SK-N-SH treated with all-trans-retinoic acid at 6 μM for 48 hours (cell line): ENCODE data around the gene MAML2.

Experiments
- BACH2 ChIP-seq: fragments of 250-450 bp; sonication (Bioruptor Pico); IDR thresholded peaks from 2 replicates; pipeline ENCODE4 v1.9.0; 2021; ENCODE audit warnings: mild to moderate bottlenecking, borderline replicate concordance
- GLIS3 ChIP-seq: fragments of 250-450 bp; sonication (Bioruptor Pico); IDR thresholded peaks from 2 replicates; pipeline ENCODE4 v1.5.0; 2020; ENCODE audit warnings: mild to moderate bottlenecking, moderate library complexity
- ISL1 ChIP-seq: fragments of 250-450 bp; sonication (Bioruptor Pico); IDR thresholded peaks from 2 replicates; pipeline ENCODE4 v2.1.2; 2022; ENCODE audit warnings: mild to moderate bottlenecking, moderate library complexity
- ZNF70 ChIP-seq: fragments of 450-650 bp; formaldehyde crosslinking; IDR thresholded peaks from 2 replicates; pipeline ENCODE4 v1.5.0; 2020; ENCODE audit warnings: mild to moderate bottlenecking, moderate library complexity
- ZNF8 ChIP-seq: fragments of 450-650 bp; formaldehyde crosslinking; IDR thresholded peaks from 2 replicates; pipeline ENCODE4 v1.5.0; 2020; ENCODE audit warnings: mild to moderate bottlenecking, moderate library complexity

DNA sequence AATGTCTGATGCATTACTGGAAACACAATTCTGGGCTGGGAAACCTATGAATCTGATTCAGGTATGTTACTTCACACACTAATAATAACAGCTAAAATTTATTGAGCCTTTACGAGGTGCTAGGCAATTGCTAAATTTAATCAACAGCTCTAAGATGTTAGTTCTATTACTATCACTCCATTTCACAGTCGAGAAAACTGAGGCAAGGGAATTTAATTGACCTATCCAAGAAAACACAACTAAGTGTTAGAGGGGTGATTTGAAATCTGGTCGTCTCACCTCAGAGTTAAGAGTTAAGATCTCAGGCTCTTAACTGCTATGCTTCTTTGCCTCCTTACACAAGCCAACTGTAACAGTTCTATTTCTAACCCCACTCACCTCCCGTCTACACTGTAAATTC, 8.8 kb downstream of the MAML2 start:
- TF ChIP-seq ISL1 (CRISPR knock-in tag): no peak
- no peak for TF ChIP-seq ZNF70 (CRISPR knock-in tag)
- TF ChIP-seq GLIS3 (CRISPR knock-in tag): no peak
- no peak for TF ChIP-seq ZNF8
- TF ChIP-seq BACH2 (CRISPR knock-in tag): no peak
